ENCODE results near the gene SLC41A2. TPM values are rescaled to one million over a fixed set of nuclear protein-coding genes. Genes with fewer than 3 reads are reported as not detected.

SLC41A2 gene
- total and polyA plus RNA-seq, 8 donors, result 2.5 to 35.7 (median 4.2) TPM

DNA sequence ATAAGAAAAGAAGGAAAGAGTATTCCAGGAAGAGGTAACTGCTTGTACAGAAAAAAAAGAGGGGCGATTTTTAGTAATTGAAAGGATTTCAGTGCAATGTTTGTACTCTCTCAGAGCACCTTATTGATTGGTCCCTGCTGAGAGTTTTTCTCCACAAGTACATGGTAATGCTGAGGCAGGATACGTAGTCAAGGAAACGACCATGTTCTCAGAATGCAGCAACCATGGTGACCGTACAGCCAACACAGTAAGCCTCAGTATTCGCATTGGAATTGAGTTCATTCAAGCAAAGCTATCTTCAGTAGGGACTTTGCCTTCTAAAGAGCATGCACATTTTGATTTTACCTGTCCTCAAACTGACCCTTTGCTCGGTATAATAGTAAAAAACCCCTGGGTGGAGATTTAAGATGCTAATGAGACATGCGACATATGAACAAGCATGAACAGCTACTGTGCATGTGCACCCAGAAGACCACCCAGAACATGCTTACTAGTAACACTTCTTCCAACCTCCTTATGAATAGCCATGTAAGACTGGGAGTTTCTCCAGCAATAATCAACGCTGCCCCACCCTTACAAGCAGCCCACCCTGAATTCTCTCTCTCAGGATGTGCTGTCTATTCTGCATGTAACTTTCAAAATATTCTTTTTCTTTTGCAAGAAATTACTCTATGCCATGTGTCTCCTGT, 6.2 kb upstream of the SLC41A2 start:
- Histone ChIP-seq H3K27me3 (peaks cover 0 to 28% of the 10 kb centered on the region in 2 donors), H3K36me3 (no peaks in the 10 kb centered on the region), H3K4me1 (peaks cover 5% of the 10 kb centered on the region in 2 donors), H3K4me3 (no peak overlapping the region), H3K27ac (no peak overlapping the region), H3K9me3 (no peaks in the 10 kb centered on the region)
- ATAC-seq, result no peak
- TF ChIP-seq, protein P1, sequence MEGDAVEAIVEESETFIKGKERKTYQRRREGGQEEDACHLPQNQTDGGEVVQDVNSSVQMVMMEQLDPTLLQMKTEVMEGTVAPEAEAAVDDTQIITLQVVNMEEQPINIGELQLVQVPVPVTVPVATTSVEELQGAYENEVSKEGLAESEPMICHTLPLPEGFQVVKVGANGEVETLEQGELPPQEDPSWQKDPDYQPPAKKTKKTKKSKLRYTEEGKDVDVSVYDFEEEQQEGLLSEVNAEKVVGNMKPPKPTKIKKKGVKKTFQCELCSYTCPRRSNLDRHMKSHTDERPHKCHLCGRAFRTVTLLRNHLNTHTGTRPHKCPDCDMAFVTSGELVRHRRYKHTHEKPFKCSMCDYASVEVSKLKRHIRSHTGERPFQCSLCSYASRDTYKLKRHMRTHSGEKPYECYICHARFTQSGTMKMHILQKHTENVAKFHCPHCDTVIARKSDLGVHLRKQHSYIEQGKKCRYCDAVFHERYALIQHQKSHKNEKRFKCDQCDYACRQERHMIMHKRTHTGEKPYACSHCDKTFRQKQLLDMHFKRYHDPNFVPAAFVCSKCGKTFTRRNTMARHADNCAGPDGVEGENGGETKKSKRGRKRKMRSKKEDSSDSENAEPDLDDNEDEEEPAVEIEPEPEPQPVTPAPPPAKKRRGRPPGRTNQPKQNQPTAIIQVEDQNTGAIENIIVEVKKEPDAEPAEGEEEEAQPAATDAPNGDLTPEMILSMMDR (IDR thresholded peaks at IDR 0.05), result no peak
- DNase-seq, result no peak
- intact Hi-C loops (cut with DNase I), result no loop called here

DNA sequence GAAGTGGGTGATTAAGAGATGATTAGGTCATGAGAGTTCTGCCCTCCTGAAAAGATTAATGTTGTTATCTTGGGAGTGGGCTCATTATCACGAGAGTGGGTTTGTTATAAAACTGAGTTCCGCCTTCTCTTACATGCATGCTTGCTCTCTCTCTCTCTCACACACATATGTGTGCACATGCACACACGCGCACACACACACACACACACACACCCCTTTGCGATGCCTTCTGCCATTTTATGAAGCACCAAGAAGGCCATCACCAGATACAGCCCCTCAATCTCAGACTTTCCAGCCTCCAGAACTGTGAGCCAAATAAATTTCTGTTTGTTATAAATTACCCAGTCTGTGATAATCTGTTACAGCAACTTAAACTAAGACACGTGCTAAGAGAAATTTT, 5.7 kb upstream of the SLC41A2 start:
- TF ChIP-seq, protein P1 (IDR thresholded peaks at IDR 0.05), result no peak
- ATAC-seq, result no peak
- peaks cover 0 to 34% of the 10 kb centered on the region in 2 donors for H3K27me3 ChIP-seq

DNA sequence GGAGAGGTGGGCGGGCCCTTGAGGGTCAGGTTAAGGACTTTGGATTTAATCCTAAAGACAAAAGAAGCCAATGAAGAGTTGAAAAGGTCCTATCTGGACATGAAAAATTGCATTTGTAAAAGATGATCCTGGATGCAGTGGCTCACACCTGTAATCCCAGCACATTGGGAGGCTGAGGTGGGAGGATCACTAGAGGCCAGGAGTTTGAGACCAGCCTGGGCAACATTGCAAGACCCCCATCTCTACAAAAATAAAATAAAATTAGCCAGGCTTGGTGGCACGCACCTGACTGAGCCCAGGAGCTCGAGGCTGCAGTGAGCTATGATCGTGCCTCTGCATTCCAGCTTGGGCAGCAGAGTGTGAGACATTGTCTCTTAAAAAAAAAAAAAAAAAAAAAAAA, 2.4 kb upstream of the SLC41A2 start:
- Histone ChIP-seq H3K27ac (no peak overlapping the region), H3K27me3 (peaks cover 0 to 61% of the 10 kb centered on the region in 2 donors), H3K4me3 (no peak overlapping the region), H3K4me1 (peaks cover 17 to 24% of the 10 kb centered on the region in 2 donors), H3K9me3 (no peaks in the 10 kb centered on the region), H3K36me3 (no peaks in the 10 kb centered on the region)
- TF ChIP-seq, protein P1 (IDR thresholded peaks at IDR 0.05), result no peak
- ATAC-seq, result no peak
- intact Hi-C loops (cut with DNase I), result no loop called here
- no peak for DNase-seq

More for the DNA sequence above, 5.7 kb upstream of the SLC41A2 start:
- H3K9me3 ChIP-seq, result no peaks in the 10 kb centered on the region
- H3K4me3 ChIP-seq, result no peak overlapping the region
- peaks cover 10 to 11% of the 10 kb centered on the region in 2 donors for H3K4me1 ChIP-seq
- no peak overlapping the region for H3K27ac ChIP-seq
- no peaks in the 10 kb centered on the region for H3K36me3 ChIP-seq
- DNase-seq, result no peak
- intact Hi-C loops (cut with DNase I), result no loop called here

DNA sequence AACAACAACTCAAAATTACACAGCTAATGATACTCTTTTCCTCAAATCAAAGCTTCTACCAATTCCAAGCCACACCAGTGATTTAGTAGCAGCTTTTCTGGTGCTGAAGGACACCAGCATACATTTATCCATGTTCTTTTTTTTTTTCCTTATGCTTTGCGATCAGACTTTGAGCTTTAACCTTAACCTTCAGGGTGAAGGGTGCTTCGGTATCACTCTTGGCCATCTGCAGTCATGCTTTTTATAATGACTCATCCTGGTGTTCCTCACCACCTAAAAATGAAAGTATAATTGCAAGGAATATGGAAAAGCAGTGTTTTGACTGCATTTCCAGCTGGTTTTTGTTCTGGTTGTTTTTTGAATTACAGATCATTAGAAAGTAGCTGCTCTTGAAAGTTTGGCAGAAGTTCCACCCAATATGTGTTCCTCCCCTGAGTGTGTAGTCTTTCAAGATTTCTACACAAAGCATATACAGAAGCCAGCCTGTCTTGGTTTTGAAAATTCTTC, 1.3 kb upstream of the SLC41A2 start:
- ATAC-seq (peak; percentile 10), DNase-seq (peak in 2 of 4 donors; percentile 42 to 69)
- Histone ChIP-seq H3K4me1 (peaks cover 17 to 24% of the 10 kb centered on the region in 2 donors), H3K27ac (peak overlapping the region; percentile 80 to 87), H3K27me3 (peaks cover 0 to 61% of the 10 kb centered on the region in 2 donors), H3K4me3 (no peak overlapping the region), H3K36me3 (no peaks in the 10 kb centered on the region), H3K9me3 (no peaks in the 10 kb centered on the region)
- intact Hi-C loops (cut with DNase I), result no loop called here
- TF ChIP-seq, protein P1 (IDR thresholded peaks at IDR 0.05), result no peak

DNA sequence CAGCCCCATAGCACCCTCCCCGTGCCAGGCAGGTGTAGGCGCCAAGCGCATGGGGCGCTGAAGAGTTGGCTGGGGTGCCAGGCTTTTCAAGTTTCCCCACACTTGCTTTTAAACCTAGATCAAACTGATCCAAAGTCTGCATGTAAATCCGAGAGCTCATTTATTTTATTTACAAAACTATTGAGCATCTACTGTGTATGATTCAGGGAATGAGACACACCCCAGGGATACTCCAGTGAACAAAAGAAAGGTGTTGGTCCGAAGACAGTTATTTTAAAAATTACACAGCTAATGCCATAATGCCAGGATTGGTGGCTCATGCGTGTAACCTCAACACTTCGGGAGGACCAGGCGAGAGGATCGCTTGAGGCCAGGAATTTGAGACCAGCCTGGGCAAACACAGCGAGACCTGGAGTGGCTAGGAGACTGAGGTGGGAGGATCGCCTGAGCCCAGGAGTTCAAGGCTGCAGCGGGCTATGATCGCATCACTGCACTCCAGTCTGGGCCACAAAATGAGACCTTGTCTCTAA, 780 bp upstream of the SLC41A2 start:
- Histone ChIP-seq H3K4me3 (peak overlapping the region; percentile 64 to 67), H3K27me3 (peaks cover 0 to 61% of the 10 kb centered on the region in 2 donors), H3K9me3 (no peaks in the 10 kb centered on the region), H3K4me1 (peaks cover 17 to 24% of the 10 kb centered on the region in 2 donors), H3K27ac (peak overlapping the region; percentile 80 to 87), H3K36me3 (no peaks in the 10 kb centered on the region)
- ATAC-seq (peak; percentile 3), DNase-seq (no peak)
- intact Hi-C loops (cut with DNase I), result no loop called here
- TF ChIP-seq, protein P1 (IDR thresholded peaks at IDR 0.05), result no peak
